Skeletal muscle tissue (tissue), 4 donors: ENCODE measurements around the gene MITF. TPM values are rescaled to one million over a fixed set of nuclear protein-coding genes. Genes with fewer than 3 reads are reported as not detected.

Experiments
- H3K27ac ChIP-seq: one replicate; pipeline ENCODE4 v1.7.0; 2013; ENCODE audit warnings: mild to moderate bottlenecking, low read depth, low read length, inconsistent platforms
- H3K27me3 ChIP-seq, 3 donors: one replicate each; pipeline ENCODE4 v1.7.0; 2013; ENCODE audit warnings: low read length in 3 of 3; ENCODE audit not compliant: control insufficient read depth in 3 of 3, insufficient read depth in 3 of 3
- H3K36me3 ChIP-seq, 3 donors: one replicate each; pipeline ENCODE4 v1.7.0; 2013; ENCODE audit warnings: low read length in 3 of 3; ENCODE audit not compliant: control insufficient read depth in 3 of 3, insufficient read depth in 3 of 3
- H3K4me1 ChIP-seq, 3 donors: one replicate each; pipeline ENCODE4 v1.7.0; 2013; ENCODE audit warnings: low read length in 3 of 3, mild to moderate bottlenecking in 3 of 3; ENCODE audit not compliant: control insufficient read depth in 3 of 3, insufficient read depth in 3 of 3
- H3K4me3 ChIP-seq, 3 donors: one replicate each; pipeline ENCODE4 v1.7.0; 2013; ENCODE audit warnings: low read length in 3 of 3
- H3K9ac ChIP-seq, 3 donors: one replicate each; pipeline ENCODE4 v1.7.0; 2013; ENCODE audit warnings: low read length in 3 of 3, mild to moderate bottlenecking in 3 of 3, moderate library complexity in 2 of 3, low read depth in 1 of 3
- H3K9me3 ChIP-seq, 3 donors: one replicate each; pipeline ENCODE4 v1.7.0; 2013; ENCODE audit warnings: low read length in 3 of 3; ENCODE audit not compliant: control insufficient read depth in 3 of 3
- total RNA-seq: library from RNA; depleted of rRNA; stranded (reverse); fragments of >200 nt; gene quantifications from one replicate; pipeline ENCODE4 v1.2.3, GENCODE V29; 2014
- donor health status: Osteomylitis.

The MITF gene
- total RNA-seq, 1 donor from 2014 or later = 11.0 TPM

GRCh38 chr3:69751074-69751476 is 11.8 kb downstream of the MITF start:
- Histone ChIP-seq H3K27ac (peak overlapping the region; percentile 10), H3K27me3 (no peaks in the 10 kb centered on the region), H3K4me3 (no peak overlapping the region), H3K9ac (peak overlapping the region in 1 of 3 donors; percentile 7), H3K36me3 (no peaks in the 10 kb centered on the region), H3K9me3 (no peaks in the 10 kb centered on the region), H3K4me1 (peaks cover 35 to 52% (median 48%) of the 10 kb centered on the region in 3 donors)

GRCh38 chr3:69752241-69752640 is 13.0 kb downstream of the MITF start:
- Histone ChIP-seq H3K27ac (no peak overlapping the region), H3K27me3 (no peaks in the 10 kb centered on the region), H3K9ac (no peak overlapping the region), H3K4me1 (peaks cover 25 to 47% (median 38%) of the 10 kb centered on the region in 3 donors), H3K9me3 (no peaks in the 10 kb centered on the region), H3K4me3 (no peak overlapping the region), H3K36me3 (no peaks in the 10 kb centered on the region)

- Histone ChIP-seq H3K4me3 (no peak overlapping the region), H3K36me3 (no peaks in the 10 kb centered on the region), H3K9me3 (no peaks in the 10 kb centered on the region), H3K27me3 (no peaks in the 10 kb centered on the region), H3K4me1 (peaks cover 19 to 38% (median 28%) of the 10 kb centered on the region in 3 donors), H3K27ac (no peak overlapping the region), H3K9ac (no peak overlapping the region)
These were observed 14.0 kb downstream of the MITF start for GRCh38 chr3:69753179-69753775.

- Histone ChIP-seq H3K4me1 (peaks cover 5 to 20% (median 7%) of the 10 kb centered on the region in 3 donors), H3K27ac (no peak overlapping the region), H3K4me3 (no peak overlapping the region), H3K27me3 (no peaks in the 10 kb centered on the region), H3K9ac (no peak overlapping the region), H3K36me3 (no peaks in the 10 kb centered on the region), H3K9me3 (no peaks in the 10 kb centered on the region)
These were observed 16.5 kb downstream of the MITF start for GRCh38 chr3:69755795-69756194.

- Histone ChIP-seq H3K27ac (no peak overlapping the region), H3K4me1 (peaks cover 33 to 40% (median 35%) of the 10 kb centered on the region in 3 donors), H3K9ac (no peak overlapping the region), H3K9me3 (no peaks in the 10 kb centered on the region), H3K27me3 (no peaks in the 10 kb centered on the region), H3K36me3 (no peaks in the 10 kb centered on the region), H3K4me3 (no peak overlapping the region)
These were observed 22.9 kb downstream of the MITF start for GRCh38 chr3:69761896-69762767.

GRCh38 chr3:69762768-69763229 is 23.5 kb downstream of the MITF start:
- Histone ChIP-seq H3K27ac (no peak overlapping the region), H3K36me3 (no peaks in the 10 kb centered on the region), H3K9ac (no peak overlapping the region), H3K9me3 (no peaks in the 10 kb centered on the region), H3K4me3 (no peak overlapping the region), H3K27me3 (no peaks in the 10 kb centered on the region), H3K4me1 (peaks cover 37 to 46% (median 39%) of the 10 kb centered on the region in 3 donors)

GRCh38 chr3:69763458-69763857 is 24.2 kb downstream of the MITF start:
- H3K36me3 ChIP-seq = no peaks in the 10 kb centered on the region
- no peak overlapping the region for H3K9ac ChIP-seq
- no peaks in the 10 kb centered on the region for H3K9me3 ChIP-seq
- peak overlapping the region; percentile 75 for H3K27ac ChIP-seq
- H3K27me3 ChIP-seq = no peaks in the 10 kb centered on the region
- peak overlapping the region in 1 of 3 donors; percentile 4 for H3K4me3 ChIP-seq
- H3K4me1 ChIP-seq = peaks cover 41 to 52% (median 43%) of the 10 kb centered on the region in 3 donors

- Histone ChIP-seq H3K27me3 (no peaks in the 10 kb centered on the region), H3K27ac (peak overlapping the region; percentile 75), H3K4me1 (peaks cover 41 to 58% (median 44%) of the 10 kb centered on the region in 3 donors), H3K9me3 (no peaks in the 10 kb centered on the region), H3K9ac (no peak overlapping the region), H3K4me3 (peak overlapping the region in 1 of 3 donors; percentile 33), H3K36me3 (no peaks in the 10 kb centered on the region)
These were observed 25.0 kb downstream of the MITF start for GRCh38 chr3:69764121-69764741.

- Histone ChIP-seq H3K4me1 (peaks cover 41 to 58% (median 44%) of the 10 kb centered on the region in 3 donors), H3K27ac (peak overlapping the region; percentile 75), H3K9me3 (no peaks in the 10 kb centered on the region), H3K27me3 (no peaks in the 10 kb centered on the region), H3K9ac (peak overlapping the region in 1 of 3 donors; percentile 35), H3K4me3 (no peak overlapping the region), H3K36me3 (no peaks in the 10 kb centered on the region)
These were observed 25.6 kb downstream of the MITF start for GRCh38 chr3:69764861-69765260.
